Suppressor macrophage treated with lipopolysaccharide for 4 hours (primary cell): ENCODE results near the gene SRD5A3.
A peak's percentile ranks its signal among the peaks of the same experiment; 100 is the strongest.

Source experiments
- DNase-seq: peaks from one replicate; pipeline ENCODE4 v3.0.0-alpha.2; 2020

SRD5A3 gene

GRCh38 chr4:55345980-55346850 lies at the start of gene SRD5A3:
TSS of gene SRD5A3 (plus strand) at chr4:55346242. CDS start at chr4:55346337, 95 bp downstream.
- DNase-seq, result peak; percentile 91

- DNase-seq, result no peak
These were observed 48.7 kb upstream of the SRD5A3 start for GRCh38 chr4:55297346-55297745.

GRCh38 chr4:55303760-55304165 lies 42.3 kb upstream of the SRD5A3 start:
- DNase-seq, result no peak

DNA sequence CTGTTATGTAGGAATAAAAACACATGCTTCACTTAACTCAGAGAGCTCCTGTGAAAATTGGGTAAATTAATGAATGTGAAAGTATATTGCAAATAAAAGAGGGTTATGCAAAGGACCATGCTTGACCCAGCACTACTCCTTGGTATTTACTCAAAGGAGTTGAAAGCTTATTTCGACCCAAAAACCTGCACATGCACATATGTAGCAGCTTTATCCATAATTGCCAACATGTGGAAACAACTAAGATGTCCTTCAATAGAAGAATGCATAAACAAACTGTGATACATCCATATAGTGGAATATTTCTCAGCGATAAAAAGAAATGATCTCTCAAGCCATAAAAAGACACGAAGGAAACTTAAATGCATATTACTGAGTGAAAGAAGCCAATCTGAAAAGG lies 41.7 kb upstream of the SRD5A3 start:
- no peak for DNase-seq

DNA sequence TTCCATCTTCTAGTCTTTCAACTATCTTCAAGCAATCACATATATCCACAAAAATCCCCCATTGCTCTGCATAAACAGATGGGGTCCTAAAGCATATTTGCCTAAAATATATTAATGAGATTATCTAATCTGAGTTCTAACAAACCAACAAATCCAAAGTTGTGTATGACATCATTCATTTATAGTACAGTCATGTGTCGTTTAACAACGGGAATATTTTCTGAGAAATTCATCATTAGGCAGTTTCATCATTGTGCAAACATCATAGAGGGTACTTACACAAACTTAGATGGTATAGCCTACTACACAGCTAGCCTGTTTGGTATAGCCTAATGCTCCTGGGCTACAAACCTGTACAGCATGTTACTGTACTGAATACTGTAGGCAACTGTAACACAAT lies 38.0 kb upstream of the SRD5A3 start:
- DNase-seq, result no peak

- DNase-seq, result peak; percentile 92
These were observed 34.1 kb upstream of the SRD5A3 start for GRCh38 chr4:55311792-55312488.

- DNase-seq, result peak; percentile 46
These were observed 33.4 kb upstream of the SRD5A3 start for GRCh38 chr4:55312489-55313101.

DNA sequence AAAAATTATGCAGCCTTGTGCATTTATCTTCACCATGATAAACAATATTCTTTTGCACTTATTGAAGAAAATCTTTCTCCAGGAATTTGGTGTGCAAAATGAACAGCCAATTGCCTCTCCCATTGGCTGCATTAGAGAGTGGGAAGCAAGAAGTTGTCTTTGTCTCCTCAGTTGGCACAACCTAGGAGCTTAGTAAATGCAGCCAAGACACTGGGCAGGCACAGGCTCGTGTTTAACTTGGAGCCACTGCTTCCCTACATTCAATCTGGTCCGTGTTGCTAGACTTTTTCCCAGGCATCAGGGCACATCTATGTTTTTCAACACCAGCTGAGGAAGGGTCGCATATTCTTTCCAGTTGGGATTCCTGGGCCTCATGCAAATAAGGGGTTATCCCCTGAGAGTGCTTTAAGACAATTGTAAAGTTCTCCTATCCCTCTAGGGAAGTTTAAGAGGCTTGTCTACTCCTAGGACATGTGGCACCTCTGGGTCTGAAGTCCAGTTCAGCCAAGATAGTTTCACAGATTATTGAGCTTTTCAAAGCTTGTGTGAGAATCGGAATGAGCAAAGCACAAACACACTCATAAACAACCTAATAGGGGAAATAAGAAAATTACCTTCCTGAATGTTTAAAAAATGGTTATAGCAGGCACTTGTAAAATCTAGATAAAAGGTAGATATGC lies 31.8 kb upstream of the SRD5A3 start:
- DNase-seq, result no peak

DNA sequence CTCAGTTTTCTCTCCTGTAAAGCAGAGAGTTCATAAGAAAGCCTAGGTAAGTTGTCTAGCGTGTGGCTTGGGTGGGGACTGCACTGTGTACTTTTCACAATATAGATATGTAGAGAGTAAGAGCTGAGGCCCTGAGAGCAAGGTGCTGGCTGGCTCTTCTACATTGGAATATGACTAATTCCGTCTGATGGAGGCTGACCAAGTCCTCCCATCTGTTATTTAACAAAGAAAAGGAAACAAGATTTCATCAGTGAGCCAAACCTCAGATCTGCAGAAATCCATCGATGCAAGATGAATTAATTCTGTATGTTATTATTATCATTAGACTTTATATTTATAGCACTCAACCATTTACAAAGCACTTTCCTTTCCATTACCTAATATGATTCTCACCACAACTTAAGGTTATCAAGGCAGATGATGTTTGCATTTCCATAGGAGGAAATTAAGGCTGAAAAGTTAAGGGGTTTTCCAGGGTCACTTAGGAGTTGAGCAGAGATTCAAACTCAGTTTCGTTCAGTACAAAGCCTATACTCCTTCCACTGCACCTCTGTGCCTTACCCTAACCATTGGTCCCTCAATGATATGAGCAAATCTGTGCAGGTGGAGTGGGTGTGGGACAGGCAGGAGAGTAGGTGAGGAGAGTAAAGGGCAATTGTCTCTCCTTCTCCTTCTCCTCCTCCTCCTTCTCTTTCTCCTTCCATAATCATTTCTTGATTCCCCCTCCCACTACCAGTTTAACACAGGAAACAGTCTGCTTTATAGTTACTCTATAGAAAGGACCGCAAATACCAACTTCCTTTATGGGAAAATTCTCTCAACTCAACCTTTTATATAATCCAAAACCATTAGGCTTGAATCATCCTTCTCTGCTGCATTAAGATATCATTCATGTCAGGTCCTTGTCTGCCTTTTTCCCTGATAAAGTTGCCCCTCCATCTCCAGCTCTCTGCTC lies 27.6 kb upstream of the SRD5A3 start:
- no peak for DNase-seq

DNA sequence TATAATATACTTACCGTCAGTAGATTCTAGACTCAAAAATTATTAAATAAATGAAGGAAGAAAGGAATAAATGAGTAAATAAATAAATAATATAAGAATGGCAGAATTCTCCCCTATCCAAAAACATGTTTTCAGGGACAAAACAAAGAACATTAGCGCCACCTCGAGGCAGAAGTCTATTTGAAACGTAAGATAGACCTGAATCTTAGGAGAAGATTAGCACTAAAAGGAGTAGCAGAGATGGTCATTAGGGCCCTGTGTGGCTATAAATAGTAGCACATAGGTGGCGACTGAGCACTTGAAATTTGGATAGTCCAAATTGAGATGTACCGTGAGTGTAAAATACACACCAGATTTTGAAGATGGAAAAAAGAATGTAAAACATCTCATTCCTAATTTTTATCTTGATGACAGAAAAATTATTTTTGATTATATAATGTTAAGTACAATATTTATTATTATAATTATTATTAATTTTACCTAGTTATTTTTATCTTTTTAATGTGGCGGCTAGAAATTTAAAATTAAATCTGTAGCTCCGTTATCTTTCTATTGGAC lies 24.3 kb upstream of the SRD5A3 start:
- peak; percentile 92 for DNase-seq

GRCh38 chr4:55323375-55323774 lies 22.7 kb upstream of the SRD5A3 start:
- no peak for DNase-seq

DNA sequence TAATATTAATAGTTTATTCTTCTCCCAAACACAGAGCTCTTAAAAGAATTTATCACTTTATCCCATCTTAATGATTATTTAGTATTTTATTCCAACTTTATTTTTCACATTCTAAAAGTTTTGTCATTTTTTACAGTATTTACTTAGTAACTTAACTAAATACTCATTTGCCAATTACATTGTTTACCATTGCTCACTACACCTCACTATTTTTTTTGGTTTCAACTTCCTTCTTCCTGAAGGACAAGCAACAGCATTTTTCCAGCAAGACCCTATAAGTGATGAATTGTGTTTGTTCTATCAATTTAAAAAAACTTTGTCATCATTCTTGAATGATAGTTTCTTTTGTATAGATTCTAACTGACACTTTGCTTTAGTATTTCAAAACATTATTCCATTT lies 19.4 kb upstream of the SRD5A3 start:
- DNase-seq, result no peak

DNA sequence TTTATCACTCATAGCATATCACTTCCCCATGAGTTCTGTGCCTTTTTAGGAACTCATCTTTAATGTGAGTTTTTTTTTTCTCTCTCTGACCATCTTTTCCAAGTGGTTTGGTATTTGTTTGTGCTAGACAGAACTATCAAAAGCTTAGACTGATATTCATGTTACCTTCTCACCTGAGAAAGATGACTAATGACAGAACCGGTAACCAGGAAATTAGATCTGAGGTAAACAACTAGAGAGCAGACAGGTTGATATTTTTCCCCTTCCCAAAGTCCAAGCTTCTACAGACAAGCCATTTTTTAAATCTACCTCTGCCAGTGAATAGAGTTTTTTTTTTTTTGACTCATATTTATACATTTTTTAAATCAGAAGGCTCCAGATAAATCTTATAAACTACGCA lies 17.0 kb upstream of the SRD5A3 start:
- DNase-seq, result no peak

GRCh38 chr4:55330241-55330640 lies 15.8 kb upstream of the SRD5A3 start:
- DNase-seq, result peak; percentile 77

DNA sequence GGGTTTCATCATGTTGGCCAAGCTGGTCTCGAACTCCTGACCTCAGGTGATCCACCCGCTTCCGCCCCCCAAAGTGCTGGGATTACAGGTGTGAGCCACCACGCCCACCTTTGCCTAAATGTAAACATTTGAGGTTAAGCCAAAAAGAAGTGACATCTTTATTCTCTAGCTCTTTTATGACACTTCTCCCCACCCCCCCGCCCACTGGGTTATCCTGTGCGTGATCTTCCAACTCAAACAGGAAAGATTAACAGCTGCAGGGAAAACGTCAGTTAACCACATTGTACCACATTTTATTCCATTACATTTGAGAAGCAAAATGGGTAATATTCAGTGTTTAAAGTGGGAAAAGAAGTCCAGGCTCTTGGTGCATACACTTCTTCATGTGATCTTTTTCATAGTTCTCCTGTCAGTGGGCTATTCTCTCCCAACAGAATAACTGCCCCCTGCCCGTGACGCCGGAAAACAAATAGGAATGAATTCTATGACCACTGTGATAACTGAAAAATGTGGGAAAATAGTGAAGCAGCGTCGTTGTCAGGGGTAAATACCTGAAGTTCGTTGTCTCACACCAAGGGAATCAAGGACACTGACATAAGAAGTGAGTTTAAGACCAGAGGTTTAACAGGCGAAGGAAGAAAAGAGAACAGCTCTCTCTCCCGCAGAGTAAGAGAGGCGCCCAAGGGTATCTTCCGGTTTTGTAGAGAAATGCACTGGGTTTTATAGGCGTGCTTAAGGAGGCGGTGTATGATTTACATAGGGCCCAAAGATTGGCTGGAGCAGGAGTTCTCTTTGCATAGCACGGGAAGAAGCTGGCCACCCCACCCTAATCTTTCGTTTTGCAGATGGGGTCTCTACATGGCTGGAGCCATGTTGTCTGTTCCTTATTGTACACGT lies 9.7 kb upstream of the SRD5A3 start:
- no peak for DNase-seq

GRCh38 chr4:55337944-55338343 lies 8.1 kb upstream of the SRD5A3 start:
- DNase-seq, result no peak

DNA sequence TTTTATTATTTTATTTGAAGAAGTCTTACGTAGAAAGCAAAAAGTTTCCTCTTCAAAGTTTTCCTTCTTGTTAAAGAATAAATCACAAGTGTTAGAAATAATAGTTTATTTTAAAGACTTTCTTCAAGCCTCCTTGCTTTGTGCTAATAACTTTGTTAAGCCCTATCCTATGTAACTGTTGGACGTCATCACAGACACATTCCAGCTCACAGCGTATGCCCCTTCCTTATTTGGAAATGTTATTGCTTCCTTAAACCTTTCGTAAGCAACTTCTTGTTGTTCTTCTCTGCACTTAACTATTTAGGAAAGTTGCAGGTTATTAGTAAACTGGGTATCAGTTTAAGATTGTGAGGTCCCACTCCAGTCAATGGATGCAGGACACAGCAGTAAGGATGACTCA lies 7.6 kb upstream of the SRD5A3 start:
- no peak for DNase-seq

DNA sequence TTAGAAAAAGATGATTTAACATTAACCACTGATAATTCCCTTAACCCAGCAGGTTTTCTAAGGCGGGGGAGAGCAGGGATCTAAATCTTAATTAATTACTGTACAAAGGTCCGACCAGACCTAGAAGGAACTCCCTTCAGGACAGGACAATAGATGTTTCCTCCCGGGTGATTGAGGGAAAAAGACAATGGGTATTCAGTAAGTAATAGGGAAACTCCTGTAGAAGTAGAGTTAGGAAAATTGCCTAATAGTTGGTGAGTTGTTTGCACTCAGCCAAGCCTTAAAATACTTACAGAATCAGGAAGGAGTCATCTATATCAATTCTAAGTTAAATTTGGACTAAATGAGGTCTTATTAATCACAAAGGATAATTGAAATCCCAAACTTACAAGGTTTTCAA lies 5.8 kb upstream of the SRD5A3 start:
- peak; percentile 36 for DNase-seq

- DNase-seq, result no peak
These were observed 2.2 kb upstream of the SRD5A3 start for GRCh38 chr4:55343887-55344286.

DNA sequence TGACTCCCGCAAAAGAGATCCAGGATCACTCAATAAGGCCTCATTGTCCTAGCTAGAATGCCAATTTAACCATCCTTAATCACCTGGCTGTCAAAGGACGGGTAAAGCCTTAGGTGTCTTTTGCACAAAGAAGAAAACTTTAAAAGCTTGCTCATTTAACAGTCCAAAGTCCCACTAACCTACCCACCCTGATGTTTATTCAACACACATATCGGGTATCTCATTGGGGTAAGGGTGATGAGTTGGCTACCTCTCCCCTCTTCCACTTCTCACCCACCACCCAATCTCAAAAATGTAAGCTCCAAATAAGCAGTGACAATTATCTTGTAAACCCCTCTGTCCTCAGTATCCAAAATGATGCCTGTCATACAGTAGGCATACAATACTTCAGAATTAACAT lies 988 bp upstream of the SRD5A3 start:
- DNase-seq, result no peak

DNA sequence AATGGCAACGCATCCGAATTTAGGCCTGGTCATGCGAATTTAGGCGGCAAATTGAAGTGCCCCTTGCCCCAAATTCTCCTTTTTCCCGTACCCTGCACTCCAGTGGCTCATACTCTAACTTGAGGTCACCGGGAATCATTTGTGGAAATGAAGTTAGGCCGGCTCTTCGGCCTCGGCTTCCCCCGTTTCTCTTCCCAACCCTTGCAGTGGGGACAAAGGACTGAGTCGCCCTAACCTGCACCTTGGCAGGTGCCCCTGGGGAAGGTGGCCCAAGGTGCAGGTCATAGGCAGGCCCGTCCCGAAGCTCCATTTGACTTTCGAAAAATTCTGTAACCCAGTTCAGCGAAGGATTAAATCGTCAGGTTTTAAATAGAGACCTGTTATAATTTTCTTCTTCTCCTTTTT lies 811 bp downstream of the SRD5A3 start:
- no peak for DNase-seq
